ENCODE measurements around the gene LRRFIP2.
"Not testable (repeated sequence)": the region's sequence is repeated elsewhere in the genome, so short reads cannot be mapped to it uniquely, and the experiment has no call there.

LRRFIP2 gene

GRCh38 chr3:37141676-37142075, 32.7 kb downstream of the LRRFIP2 start:
- no peak for FAIRE-seq

GRCh38 chr3:37140899-37141541, 33.4 kb downstream of the LRRFIP2 start:
- no peak for FAIRE-seq

- FAIRE-seq: no peak
Observed at GRCh38 chr3:37139567-37140052, 34.8 kb downstream of the LRRFIP2 start.

- no peak for FAIRE-seq
Observed at GRCh38 chr3:37138816-37139215, 35.6 kb downstream of the LRRFIP2 start.

GRCh38 chr3:37137516-37137915, 36.9 kb downstream of the LRRFIP2 start:
- no peak for FAIRE-seq

GRCh38 chr3:37136067-37136466, 38.3 kb downstream of the LRRFIP2 start:
- FAIRE-seq: no peak

DNA sequence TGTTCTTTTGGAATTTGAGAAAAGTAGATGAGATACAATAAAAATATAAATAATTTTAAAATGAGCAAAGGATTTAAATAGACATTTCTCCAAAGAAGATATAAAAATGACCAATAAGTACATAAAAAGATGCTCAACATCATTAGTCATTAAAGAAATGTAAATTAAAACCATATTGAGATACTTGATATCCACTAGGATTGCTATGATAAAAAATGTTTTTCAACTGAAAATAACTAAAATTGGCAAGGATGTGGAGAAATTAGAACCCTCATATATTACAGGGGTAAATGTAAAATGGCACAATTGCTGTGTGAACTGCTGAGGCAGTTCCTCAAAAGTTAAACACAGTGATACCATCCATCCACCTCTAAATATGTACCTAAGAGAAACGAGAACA, 38.8 kb downstream of the LRRFIP2 start:
- FAIRE-seq: peak; percentile 70

- peak; percentile 77 for FAIRE-seq
Observed at GRCh38 chr3:37132334-37132733, 42.0 kb downstream of the LRRFIP2 start.

GRCh38 chr3:37131860-37132144, 42.6 kb downstream of the LRRFIP2 start:
- no peak for FAIRE-seq

GRCh38 chr3:37130984-37131859, 43.2 kb downstream of the LRRFIP2 start:
- no peak for FAIRE-seq

GRCh38 chr3:37130448-37130847, 43.9 kb downstream of the LRRFIP2 start:
- FAIRE-seq: no peak

DNA sequence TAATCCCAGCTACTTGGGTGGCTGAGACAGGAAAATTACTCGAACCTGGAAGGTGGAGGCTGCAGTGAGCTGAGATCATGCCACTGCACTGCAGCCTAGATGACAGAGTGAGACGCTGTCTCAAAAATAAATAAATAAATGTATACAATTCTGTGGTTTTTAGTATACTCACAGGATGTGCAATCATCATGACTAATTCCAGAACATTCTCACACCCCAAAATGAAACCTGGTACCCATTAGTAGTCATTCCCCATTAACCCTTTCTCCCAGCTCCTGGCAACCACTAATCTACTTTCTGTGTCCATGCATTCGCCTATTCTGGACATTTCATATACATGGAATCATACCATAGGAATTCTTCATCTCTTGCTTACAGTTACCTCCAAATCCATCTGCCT, 44.5 kb downstream of the LRRFIP2 start:
- no peak for FAIRE-seq

- FAIRE-seq: no peak
Observed at GRCh38 chr3:37127340-37127739, 47.0 kb downstream of the LRRFIP2 start.

GRCh38 chr3:37126856-37127255, 47.5 kb downstream of the LRRFIP2 start:
- no peak for FAIRE-seq

GRCh38 chr3:37125195-37126073, 48.9 kb downstream of the LRRFIP2 start:
- FAIRE-seq: no peak

- FAIRE-seq: no peak
Observed at GRCh38 chr3:37124435-37124834, 49.9 kb downstream of the LRRFIP2 start.

GRCh38 chr3:37123292-37123691, 51.1 kb downstream of the LRRFIP2 start:
- no peak for FAIRE-seq

- FAIRE-seq: not testable (repeated sequence)
Observed at GRCh38 chr3:37122069-37122468, 52.3 kb downstream of the LRRFIP2 start.

GRCh38 chr3:37118163-37118562, 56.2 kb downstream of the LRRFIP2 start:
- FAIRE-seq: no peak

DNA sequence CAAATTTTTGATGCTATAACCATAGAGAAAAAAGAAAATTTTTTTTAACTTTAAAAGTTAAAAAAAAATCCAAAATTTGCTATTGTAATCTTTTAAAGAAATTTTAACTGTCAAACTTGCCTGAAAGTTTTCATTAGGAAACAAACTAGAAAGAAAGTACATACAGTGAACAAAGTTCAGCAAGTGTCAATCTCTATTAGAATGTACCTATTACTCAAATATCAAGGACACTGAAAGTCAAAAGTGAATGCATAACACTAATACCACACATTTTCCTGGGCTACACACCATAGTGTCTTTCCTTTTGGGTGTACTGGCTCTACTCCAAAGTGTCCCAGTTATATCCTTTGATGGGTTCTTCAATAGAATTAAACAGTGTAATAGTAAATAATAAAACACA, 56.8 kb downstream of the LRRFIP2 start:
- no peak for FAIRE-seq

- FAIRE-seq: no peak
Observed at GRCh38 chr3:37116998-37117397, 57.4 kb downstream of the LRRFIP2 start.

GRCh38 chr3:37115446-37115845, 58.9 kb downstream of the LRRFIP2 start:
- FAIRE-seq: no peak
